HL-60 (cell line): ENCODE measurements around the gene ARSD.

Source experiments
- DNase-seq, 2 experiments: peaks; one replicate each; pipeline ENCODE4 v3.0.0-alpha.2; 2010 to 2020; ENCODE audit warnings: low read depth in 1 of 2, low spot score in 1 of 2
- H3K27ac ChIP-seq: fragments of 250-450 bp; sonication (Bioruptor Pico); replicated peaks from 2 replicates; pipeline ENCODE4 v1.5.1; 2020; ENCODE audit warnings: mild to moderate bottlenecking, moderate library complexity
- H3K27me3 ChIP-seq: fragments of 250-450 bp; sonication (Bioruptor Pico); 2 replicates; pipeline ENCODE4 v1.5.1; 2021; ENCODE audit warnings: mild to moderate bottlenecking, moderate library complexity; ENCODE audit not compliant: insufficient read depth, poor library complexity, severe bottlenecking
- H3K4me3 ChIP-seq: replicated peaks from 2 replicates; pipeline ENCODE4 v1.5.1; 2011; ENCODE audit warnings: mild to moderate bottlenecking, control low read depth, low read length; ENCODE audit not compliant: insufficient read depth
- GABPA ChIP-seq: IDR thresholded peaks from 2 replicates; pipeline ENCODE4 v1.6.1; 2012; ENCODE audit warnings: low read depth
- POLR2AphosphoS5 ChIP-seq: IDR thresholded peaks from 2 replicates; pipeline ENCODE4 v1.6.1; 2012; ENCODE audit warnings: low read depth
- SPI1 ChIP-seq: IDR thresholded peaks from 2 replicates; pipeline ENCODE4 v1.6.1; 2012; ENCODE audit warnings: low read depth, mild to moderate bottlenecking, borderline replicate concordance
- TF ChIP-seq, protein P1 (sequence below): IDR thresholded peaks from one replicate; pipeline ENCODE4 v1.5.1; 2011; ENCODE audit warnings: low read length, control low read depth, inconsistent platforms; ENCODE audit not compliant: insufficient read depth
- TF ChIP-seq, protein P2 (sequence below): IDR thresholded peaks from 2 replicates; pipeline ENCODE4 v1.6.1; 2012; ENCODE audit warnings: low read depth; ENCODE audit not compliant: insufficient replicate concordance

The ARSD gene

DNA sequence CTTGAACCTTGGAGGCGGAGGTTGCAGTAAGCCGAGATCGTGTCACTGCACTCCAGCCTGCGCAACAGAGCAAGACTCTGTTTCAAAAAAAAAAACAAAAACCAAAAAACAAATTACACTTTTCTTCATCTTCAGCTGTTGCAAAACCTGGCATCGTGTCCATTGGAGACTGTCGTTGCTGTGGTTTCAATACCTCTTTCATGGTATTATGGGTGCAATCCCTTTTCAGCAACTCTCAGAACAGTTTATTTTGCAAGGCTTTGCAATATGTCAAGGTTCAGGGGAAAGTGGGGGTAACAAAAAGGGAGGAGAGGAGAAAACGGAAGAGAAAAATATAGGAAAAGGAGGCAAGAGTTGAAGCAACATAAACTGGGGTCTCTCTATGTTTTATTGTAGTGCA, 40.8 kb downstream of the ARSD start:
- peak overlapping the region; percentile 57 for H3K27ac ChIP-seq
- no peak for TF ChIP-seq SPI1
- TF ChIP-seq, protein P1, sequence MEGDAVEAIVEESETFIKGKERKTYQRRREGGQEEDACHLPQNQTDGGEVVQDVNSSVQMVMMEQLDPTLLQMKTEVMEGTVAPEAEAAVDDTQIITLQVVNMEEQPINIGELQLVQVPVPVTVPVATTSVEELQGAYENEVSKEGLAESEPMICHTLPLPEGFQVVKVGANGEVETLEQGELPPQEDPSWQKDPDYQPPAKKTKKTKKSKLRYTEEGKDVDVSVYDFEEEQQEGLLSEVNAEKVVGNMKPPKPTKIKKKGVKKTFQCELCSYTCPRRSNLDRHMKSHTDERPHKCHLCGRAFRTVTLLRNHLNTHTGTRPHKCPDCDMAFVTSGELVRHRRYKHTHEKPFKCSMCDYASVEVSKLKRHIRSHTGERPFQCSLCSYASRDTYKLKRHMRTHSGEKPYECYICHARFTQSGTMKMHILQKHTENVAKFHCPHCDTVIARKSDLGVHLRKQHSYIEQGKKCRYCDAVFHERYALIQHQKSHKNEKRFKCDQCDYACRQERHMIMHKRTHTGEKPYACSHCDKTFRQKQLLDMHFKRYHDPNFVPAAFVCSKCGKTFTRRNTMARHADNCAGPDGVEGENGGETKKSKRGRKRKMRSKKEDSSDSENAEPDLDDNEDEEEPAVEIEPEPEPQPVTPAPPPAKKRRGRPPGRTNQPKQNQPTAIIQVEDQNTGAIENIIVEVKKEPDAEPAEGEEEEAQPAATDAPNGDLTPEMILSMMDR, result no peak
- TF ChIP-seq, protein P2, sequence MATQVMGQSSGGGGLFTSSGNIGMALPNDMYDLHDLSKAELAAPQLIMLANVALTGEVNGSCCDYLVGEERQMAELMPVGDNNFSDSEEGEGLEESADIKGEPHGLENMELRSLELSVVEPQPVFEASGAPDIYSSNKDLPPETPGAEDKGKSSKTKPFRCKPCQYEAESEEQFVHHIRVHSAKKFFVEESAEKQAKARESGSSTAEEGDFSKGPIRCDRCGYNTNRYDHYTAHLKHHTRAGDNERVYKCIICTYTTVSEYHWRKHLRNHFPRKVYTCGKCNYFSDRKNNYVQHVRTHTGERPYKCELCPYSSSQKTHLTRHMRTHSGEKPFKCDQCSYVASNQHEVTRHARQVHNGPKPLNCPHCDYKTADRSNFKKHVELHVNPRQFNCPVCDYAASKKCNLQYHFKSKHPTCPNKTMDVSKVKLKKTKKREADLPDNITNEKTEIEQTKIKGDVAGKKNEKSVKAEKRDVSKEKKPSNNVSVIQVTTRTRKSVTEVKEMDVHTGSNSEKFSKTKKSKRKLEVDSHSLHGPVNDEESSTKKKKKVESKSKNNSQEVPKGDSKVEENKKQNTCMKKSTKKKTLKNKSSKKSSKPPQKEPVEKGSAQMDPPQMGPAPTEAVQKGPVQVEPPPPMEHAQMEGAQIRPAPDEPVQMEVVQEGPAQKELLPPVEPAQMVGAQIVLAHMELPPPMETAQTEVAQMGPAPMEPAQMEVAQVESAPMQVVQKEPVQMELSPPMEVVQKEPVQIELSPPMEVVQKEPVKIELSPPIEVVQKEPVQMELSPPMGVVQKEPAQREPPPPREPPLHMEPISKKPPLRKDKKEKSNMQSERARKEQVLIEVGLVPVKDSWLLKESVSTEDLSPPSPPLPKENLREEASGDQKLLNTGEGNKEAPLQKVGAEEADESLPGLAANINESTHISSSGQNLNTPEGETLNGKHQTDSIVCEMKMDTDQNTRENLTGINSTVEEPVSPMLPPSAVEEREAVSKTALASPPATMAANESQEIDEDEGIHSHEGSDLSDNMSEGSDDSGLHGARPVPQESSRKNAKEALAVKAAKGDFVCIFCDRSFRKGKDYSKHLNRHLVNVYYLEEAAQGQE, result no peak
- TF ChIP-seq GABPA, result no peak
- no peak for TF ChIP-seq POLR2AphosphoS5
- H3K27me3 ChIP-seq, result no peaks in the 10 kb centered on the region
- no peak overlapping the region for H3K4me3 ChIP-seq
- DNase-seq, result peak; percentile 27 to 57

DNA sequence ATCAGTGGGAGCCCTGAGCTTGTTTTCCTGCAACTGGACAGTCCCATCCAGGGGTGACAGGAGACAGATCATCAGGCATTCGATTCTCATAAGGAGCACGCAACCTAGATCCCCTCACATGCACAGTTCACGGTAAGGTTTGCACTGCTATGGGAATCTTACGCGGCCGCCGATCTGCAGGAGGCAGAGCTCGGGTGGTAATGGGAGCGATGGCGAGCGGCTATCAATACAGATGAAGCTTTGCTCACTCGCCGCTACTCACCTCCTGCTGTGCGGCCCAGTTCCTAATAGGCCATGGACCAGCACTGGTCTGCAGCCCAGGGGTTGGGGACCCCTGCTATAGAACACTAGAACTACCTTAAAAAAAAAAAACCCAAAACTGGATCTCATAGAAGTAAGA, 45.4 kb downstream of the ARSD start:
- DNase-seq, result no peak
- Histone ChIP-seq H3K27me3 (no peaks in the 10 kb centered on the region), H3K27ac (no peak overlapping the region), H3K4me3 (no peak overlapping the region)
- TF ChIP-seq SPI1 (no peak), POLR2AphosphoS5 (no peak), GABPA (no peak)
- TF ChIP-seq, protein P1, result no peak
- TF ChIP-seq, protein P2, result no peak

DNA sequence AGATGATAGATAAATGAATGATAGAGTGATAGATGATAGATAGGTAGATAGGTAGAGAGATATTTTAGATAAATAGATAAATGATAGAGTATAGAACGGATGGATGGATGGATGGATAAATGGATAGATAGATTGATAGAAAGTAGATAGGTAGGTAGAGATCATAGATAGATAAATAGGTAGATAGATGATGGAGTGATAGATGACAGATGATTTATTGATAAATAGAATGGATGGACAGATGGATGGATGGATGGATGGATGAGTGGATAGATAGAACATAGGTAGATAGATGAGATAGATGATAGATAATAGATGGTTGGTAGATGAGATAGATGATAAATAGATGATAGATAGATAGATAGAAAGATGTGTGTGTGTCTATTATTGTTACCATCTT, 49.5 kb downstream of the ARSD start:
- Histone ChIP-seq H3K27me3 (no peaks in the 10 kb centered on the region), H3K27ac (no peak overlapping the region), H3K4me3 (no peak overlapping the region)
- TF ChIP-seq POLR2AphosphoS5, result no peak
- TF ChIP-seq, protein P2, result no peak
- no peak for TF ChIP-seq GABPA
- DNase-seq, result no peak

DNA sequence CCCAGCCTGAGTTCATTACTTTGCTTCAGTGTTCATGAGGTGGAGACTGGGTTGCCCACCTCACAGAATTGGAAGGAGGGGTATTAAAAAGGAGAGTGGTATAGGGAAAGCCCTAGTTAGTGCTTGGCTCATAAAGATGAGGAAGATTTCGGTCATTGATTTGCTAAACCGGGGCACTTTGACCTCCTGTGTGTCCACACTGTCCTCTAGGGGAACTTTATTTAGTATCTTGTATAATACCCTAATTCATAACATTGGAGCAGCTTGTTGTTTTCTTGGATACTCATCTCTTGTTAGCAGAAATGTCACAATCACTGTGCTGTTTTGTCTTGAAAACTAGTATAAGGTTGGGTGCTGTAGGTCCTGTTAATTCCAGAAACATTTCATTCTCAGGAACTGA, 50.6 kb downstream of the ARSD start:
- Histone ChIP-seq H3K27ac (no peak overlapping the region), H3K4me3 (no peak overlapping the region), H3K27me3 (no peaks in the 10 kb centered on the region)
- TF ChIP-seq SPI1 (no peak), GABPA (no peak)
- TF ChIP-seq, protein P2, result no peak
- no peak for DNase-seq
